ENCODE data around the gene DMXL2.
"Not testable (repeated sequence)": the region's sequence is repeated elsewhere in the genome, so short reads cannot be mapped to it uniquely, and the experiment has no call there.

Gene DMXL2

GRCh38 chr15:51425517-51426040 is 197.0 kb downstream of the DMXL2 start:
- FAIRE-seq, result no peak
- DNase-seq (ENCODE audit: insufficient read length, low spot score), result no peak

GRCh38 chr15:51424780-51425179 is 197.8 kb downstream of the DMXL2 start:
- FAIRE-seq, result no peak
- no peak for DNase-seq (ENCODE audit: insufficient read length, low spot score)

- not testable (repeated sequence) for DNase-seq (ENCODE audit: insufficient read length, low spot score); FAIRE-seq
Measured at GRCh38 chr15:51423040-51423439, 199.5 kb downstream of the DMXL2 start.

- DNase-seq (ENCODE audit: insufficient read length, low spot score) (no peak), FAIRE-seq (no peak)
Measured at GRCh38 chr15:51416129-51416528, 206.4 kb downstream of the DMXL2 start.

- no peak for DNase-seq (ENCODE audit: insufficient read length, low spot score)
- FAIRE-seq, result no peak
Measured at GRCh38 chr15:51414256-51414860, 208.2 kb downstream of the DMXL2 start.

- DNase-seq (ENCODE audit: insufficient read length, low spot score), result no peak
- FAIRE-seq, result no peak
Measured at GRCh38 chr15:51405693-51406523, 216.7 kb downstream of the DMXL2 start.

GRCh38 chr15:51403946-51404695 is 218.4 kb downstream of the DMXL2 start:
- FAIRE-seq (no peak), DNase-seq (ENCODE audit: insufficient read length, low spot score) (no peak)

GRCh38 chr15:51403072-51403878 is 219.3 kb downstream of the DMXL2 start:
- no peak for FAIRE-seq
- DNase-seq (ENCODE audit: insufficient read length, low spot score), result no peak

GRCh38 chr15:51401872-51402517 is 220.6 kb downstream of the DMXL2 start:
- FAIRE-seq (no peak), DNase-seq (ENCODE audit: insufficient read length, low spot score) (peak; percentile 28)

- FAIRE-seq (no peak), DNase-seq (ENCODE audit: insufficient read length, low spot score) (no peak)
Measured at GRCh38 chr15:51401051-51401780, 221.4 kb downstream of the DMXL2 start.

- no peak for FAIRE-seq
Measured at GRCh38 chr15:51398626-51399025, 223.9 kb downstream of the DMXL2 start.

More at GRCh38 chr15:51398626-51399025, 223.9 kb downstream of the DMXL2 start:
- no peak for DNase-seq (ENCODE audit: insufficient read length, low spot score)
